ENCODE data around the gene POU4F1.
"Not testable (repeated sequence)": the region's sequence is repeated elsewhere in the genome, so short reads cannot be mapped to it uniquely, and the experiment has no call there.

Gene POU4F1

DNA sequence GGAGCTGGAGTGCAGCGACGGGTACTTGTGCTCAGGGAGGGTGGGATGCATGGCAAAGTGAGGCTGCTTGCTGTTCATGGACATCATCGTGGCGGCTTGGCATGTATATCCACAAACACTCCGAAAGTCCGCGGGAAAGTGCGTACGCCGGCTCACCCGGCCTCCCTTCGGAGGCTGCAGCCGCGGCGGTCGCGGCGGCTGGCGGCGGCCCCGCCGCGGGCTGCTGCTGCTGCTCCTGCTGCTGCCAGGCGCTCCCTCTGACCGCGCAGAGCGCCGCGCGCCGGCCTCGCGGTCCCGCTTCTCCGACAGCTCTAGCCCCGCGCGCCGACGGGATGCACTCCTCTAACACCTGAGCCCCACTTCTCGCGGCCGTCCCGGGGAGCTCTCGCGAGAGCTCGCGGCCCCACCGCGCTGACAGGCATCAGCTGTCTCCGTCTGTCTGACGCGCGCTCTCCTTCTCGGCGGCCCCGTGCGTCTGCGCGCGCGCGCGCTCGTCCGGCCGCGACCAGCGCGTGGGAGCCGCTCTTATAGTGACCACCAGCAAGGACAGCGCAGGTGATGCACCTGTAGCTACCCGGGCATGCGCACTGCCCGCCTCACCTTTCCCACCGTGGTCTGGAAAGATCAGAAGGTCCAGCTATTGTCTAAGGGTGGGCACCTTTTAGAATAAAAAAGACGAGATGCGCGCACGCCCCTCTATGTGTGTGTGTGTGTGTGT lies at the start of gene POU4F1:
POU4F1 (minus strand) TSS at position 313 of the 718 bp plus-strand sequence; CDS start at position 87, 226 bp downstream.
- H3K9me3 ChIP-seq (ENCODE audit: control insufficient read depth, insufficient read depth, low read length), result no peaks in the 10 kb centered on the region
- no peak within 1 kb of the TSS for H3K9ac ChIP-seq (ENCODE audit: low read depth, low read length)
- peaks cover 99% of the 10 kb centered on the region for H3K27me3 ChIP-seq (ENCODE audit: control insufficient read depth, insufficient read depth, low read length)
- no peak within 1 kb of the TSS for H3K27ac ChIP-seq (ENCODE audit: low read depth, low read length)
- H3K36me3 ChIP-seq (ENCODE audit: control insufficient read depth, insufficient read depth, low read length), result no peaks in the 10 kb centered on the region
- H3K4me3 ChIP-seq (ENCODE audit: low read depth, low read length), result peak within 1 kb of the TSS; percentile 60
- H3K4me1 ChIP-seq (ENCODE audit: control insufficient read depth, insufficient read depth, low read length), result peaks cover 34% of the 10 kb centered on the region

GRCh38 chr13:78652651-78653050 lies 49.3 kb upstream of the POU4F1 start:
- Histone ChIP-seq H3K4me3 (ENCODE audit: low read depth, low read length) (no peak overlapping the region), H3K4me1 (ENCODE audit: control insufficient read depth, insufficient read depth, low read length) (peaks cover 58% of the 10 kb centered on the region), H3K9ac (ENCODE audit: low read depth, low read length) (no peak overlapping the region), H3K9me3 (ENCODE audit: control insufficient read depth, insufficient read depth, low read length) (no peaks in the 10 kb centered on the region), H3K27ac (ENCODE audit: low read depth, low read length) (no peak overlapping the region), H3K27me3 (ENCODE audit: control insufficient read depth, insufficient read depth, low read length) (no peaks in the 10 kb centered on the region), H3K36me3 (ENCODE audit: control insufficient read depth, insufficient read depth, low read length) (peaks cover 5% of the 10 kb centered on the region; the same call in 1 of the 2 replicates)

DNA sequence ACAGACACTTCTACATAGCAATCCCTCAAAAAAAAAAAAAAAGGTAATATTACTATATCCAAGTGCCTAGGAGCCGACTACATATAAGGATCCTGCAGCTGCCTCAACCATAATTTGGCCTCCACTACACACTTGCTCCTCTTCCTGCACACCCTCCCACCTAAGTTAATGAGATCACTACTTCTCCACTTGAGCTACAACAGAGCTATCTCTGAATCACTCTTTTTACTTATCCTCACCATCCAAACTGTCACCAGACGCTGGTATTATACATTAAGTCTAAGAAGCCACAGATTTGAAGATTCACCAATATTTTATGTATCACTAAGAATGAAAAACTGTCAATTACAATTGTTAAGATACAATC lies 47.3 kb upstream of the POU4F1 start:
- Histone ChIP-seq H3K9ac (ENCODE audit: low read depth, low read length) (no peak overlapping the region), H3K9me3 (ENCODE audit: control insufficient read depth, insufficient read depth, low read length) (no peaks in the 10 kb centered on the region), H3K27me3 (ENCODE audit: control insufficient read depth, insufficient read depth, low read length) (no peaks in the 10 kb centered on the region), H3K36me3 (ENCODE audit: control insufficient read depth, insufficient read depth, low read length) (peaks cover 2% of the 10 kb centered on the region; the same call in 1 of the 2 replicates), H3K27ac (ENCODE audit: low read depth, low read length) (no peak overlapping the region), H3K4me1 (ENCODE audit: control insufficient read depth, insufficient read depth, low read length) (peaks cover 47% of the 10 kb centered on the region), H3K4me3 (ENCODE audit: low read depth, low read length) (no peak overlapping the region)

DNA sequence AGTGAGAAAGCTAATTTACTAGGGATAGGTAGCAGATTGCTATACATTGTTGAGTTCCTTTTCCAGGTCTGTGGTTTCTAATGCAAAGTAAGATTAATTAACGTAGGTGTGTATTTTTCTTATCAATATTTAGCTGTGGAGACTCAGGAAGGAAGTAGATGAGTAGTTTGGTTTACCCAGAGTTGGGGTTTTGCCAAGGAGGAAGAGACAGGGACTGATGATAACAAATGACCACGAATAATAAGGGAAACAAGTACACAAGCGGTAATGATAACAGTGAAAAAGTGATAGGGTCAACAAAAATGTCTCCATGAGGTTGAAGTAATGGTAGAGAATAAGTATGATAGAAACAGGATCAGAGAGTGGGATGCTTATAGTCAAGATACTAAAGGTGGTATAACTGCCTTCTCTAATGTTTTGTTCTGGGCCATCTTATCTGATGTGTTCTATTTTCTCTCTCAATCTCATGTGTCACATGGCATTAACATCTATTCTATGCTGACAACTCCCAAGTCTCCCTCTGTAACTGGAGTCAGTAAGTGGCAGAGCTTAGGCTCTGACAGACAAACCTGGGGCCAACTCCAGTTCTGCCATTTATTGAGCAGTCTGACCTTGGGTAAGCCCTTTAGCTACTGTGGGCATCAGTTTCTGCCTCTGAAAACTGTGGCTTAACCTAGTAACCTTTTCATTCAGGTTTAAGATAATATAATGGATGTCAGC lies 46.8 kb upstream of the POU4F1 start:
- peaks cover 42% of the 10 kb centered on the region for H3K4me1 ChIP-seq (ENCODE audit: control insufficient read depth, insufficient read depth, low read length)
- no peaks in the 10 kb centered on the region for H3K9me3 ChIP-seq (ENCODE audit: control insufficient read depth, insufficient read depth, low read length)
- H3K27me3 ChIP-seq (ENCODE audit: control insufficient read depth, insufficient read depth, low read length), result no peaks in the 10 kb centered on the region
- H3K9ac ChIP-seq (ENCODE audit: low read depth, low read length), result no peak overlapping the region
- H3K4me3 ChIP-seq (ENCODE audit: low read depth, low read length), result no peak overlapping the region
- no peaks in the 10 kb centered on the region for H3K36me3 ChIP-seq (ENCODE audit: control insufficient read depth, insufficient read depth, low read length)
- no peak overlapping the region for H3K27ac ChIP-seq (ENCODE audit: low read depth, low read length)

- H3K4me3 ChIP-seq (ENCODE audit: low read depth, low read length); H3K27me3 ChIP-seq (ENCODE audit: control insufficient read depth, insufficient read depth, low read length); H3K27ac ChIP-seq (ENCODE audit: low read depth, low read length); H3K9ac ChIP-seq (ENCODE audit: low read depth, low read length); H3K9me3 ChIP-seq (ENCODE audit: control insufficient read depth, insufficient read depth, low read length): not testable (repeated sequence)
- Histone ChIP-seq H3K36me3 (ENCODE audit: control insufficient read depth, insufficient read depth, low read length) (peaks cover 17% of the 10 kb centered on the region), H3K4me1 (ENCODE audit: control insufficient read depth, insufficient read depth, low read length) (peaks cover 23% of the 10 kb centered on the region)
Measured at GRCh38 chr13:78647109-78647678, 43.8 kb upstream of the POU4F1 start.

GRCh38 chr13:78638216-78638615 lies 34.9 kb upstream of the POU4F1 start:
- Histone ChIP-seq H3K4me3 (ENCODE audit: low read depth, low read length) (no peak overlapping the region), H3K27me3 (ENCODE audit: control insufficient read depth, insufficient read depth, low read length) (no peaks in the 10 kb centered on the region), H3K9me3 (ENCODE audit: control insufficient read depth, insufficient read depth, low read length) (no peaks in the 10 kb centered on the region), H3K36me3 (ENCODE audit: control insufficient read depth, insufficient read depth, low read length) (peaks cover 84% of the 10 kb centered on the region), H3K9ac (ENCODE audit: low read depth, low read length) (no peak overlapping the region), H3K27ac (ENCODE audit: low read depth, low read length) (no peak overlapping the region), H3K4me1 (ENCODE audit: control insufficient read depth, insufficient read depth, low read length) (no peaks in the 10 kb centered on the region)

- Histone ChIP-seq H3K9me3 (ENCODE audit: control insufficient read depth, insufficient read depth, low read length) (no peaks in the 10 kb centered on the region), H3K27ac (ENCODE audit: low read depth, low read length) (no peak overlapping the region), H3K27me3 (ENCODE audit: control insufficient read depth, insufficient read depth, low read length) (no peaks in the 10 kb centered on the region), H3K36me3 (ENCODE audit: control insufficient read depth, insufficient read depth, low read length) (peaks cover 86% of the 10 kb centered on the region), H3K4me3 (ENCODE audit: low read depth, low read length) (no peak overlapping the region), H3K4me1 (ENCODE audit: control insufficient read depth, insufficient read depth, low read length) (no peaks in the 10 kb centered on the region), H3K9ac (ENCODE audit: low read depth, low read length) (no peak overlapping the region)
Measured at GRCh38 chr13:78636495-78636894, 33.1 kb upstream of the POU4F1 start.

GRCh38 chr13:78632996-78633395 lies 29.6 kb upstream of the POU4F1 start:
- H3K27me3 ChIP-seq (ENCODE audit: control insufficient read depth, insufficient read depth, low read length), result no peaks in the 10 kb centered on the region
- H3K9me3 ChIP-seq (ENCODE audit: control insufficient read depth, insufficient read depth, low read length), result no peaks in the 10 kb centered on the region
- no peak overlapping the region for H3K9ac ChIP-seq (ENCODE audit: low read depth, low read length)
- H3K27ac ChIP-seq (ENCODE audit: low read depth, low read length), result no peak overlapping the region
- H3K4me1 ChIP-seq (ENCODE audit: control insufficient read depth, insufficient read depth, low read length), result no peaks in the 10 kb centered on the region
- H3K36me3 ChIP-seq (ENCODE audit: control insufficient read depth, insufficient read depth, low read length), result peaks cover 86% of the 10 kb centered on the region
- H3K4me3 ChIP-seq (ENCODE audit: low read depth, low read length), result no peak overlapping the region

GRCh38 chr13:78631077-78631476 lies 27.7 kb upstream of the POU4F1 start:
- H3K4me3 ChIP-seq (ENCODE audit: low read depth, low read length), result no peak overlapping the region
- no peaks in the 10 kb centered on the region for H3K4me1 ChIP-seq (ENCODE audit: control insufficient read depth, insufficient read depth, low read length)
- H3K9me3 ChIP-seq (ENCODE audit: control insufficient read depth, insufficient read depth, low read length), result no peaks in the 10 kb centered on the region
- H3K9ac ChIP-seq (ENCODE audit: low read depth, low read length), result no peak overlapping the region
- no peak overlapping the region for H3K27ac ChIP-seq (ENCODE audit: low read depth, low read length)
- H3K36me3 ChIP-seq (ENCODE audit: control insufficient read depth, insufficient read depth, low read length), result peaks cover 80% of the 10 kb centered on the region
- no peaks in the 10 kb centered on the region for H3K27me3 ChIP-seq (ENCODE audit: control insufficient read depth, insufficient read depth, low read length)

- peaks cover 76% of the 10 kb centered on the region for H3K36me3 ChIP-seq (ENCODE audit: control insufficient read depth, insufficient read depth, low read length)
- no peaks in the 10 kb centered on the region for H3K9me3 ChIP-seq (ENCODE audit: control insufficient read depth, insufficient read depth, low read length)
- H3K9ac ChIP-seq (ENCODE audit: low read depth, low read length), result no peak overlapping the region
- no peaks in the 10 kb centered on the region for H3K4me1 ChIP-seq (ENCODE audit: control insufficient read depth, insufficient read depth, low read length)
- H3K27me3 ChIP-seq (ENCODE audit: control insufficient read depth, insufficient read depth, low read length), result no peaks in the 10 kb centered on the region
- no peak overlapping the region for H3K27ac ChIP-seq (ENCODE audit: low read depth, low read length)
- no peak overlapping the region for H3K4me3 ChIP-seq (ENCODE audit: low read depth, low read length)
Measured at GRCh38 chr13:78630511-78630910, 27.2 kb upstream of the POU4F1 start.

- Histone ChIP-seq H3K4me1 (ENCODE audit: control insufficient read depth, insufficient read depth, low read length) (peaks cover 5% of the 10 kb centered on the region; the same call in 1 of the 2 replicates), H3K36me3 (ENCODE audit: control insufficient read depth, insufficient read depth, low read length) (peaks cover 46% of the 10 kb centered on the region), H3K27ac (ENCODE audit: low read depth, low read length) (no peak overlapping the region), H3K9ac (ENCODE audit: low read depth, low read length) (no peak overlapping the region), H3K27me3 (ENCODE audit: control insufficient read depth, insufficient read depth, low read length) (no peaks in the 10 kb centered on the region), H3K9me3 (ENCODE audit: control insufficient read depth, insufficient read depth, low read length) (no peaks in the 10 kb centered on the region), H3K4me3 (ENCODE audit: low read depth, low read length) (no peak overlapping the region)
Measured at GRCh38 chr13:78625384-78625783, 22.0 kb upstream of the POU4F1 start.

Data from HUES48 (cell line).